ENCODE data around the gene ODF2. TPM values are rescaled to one million over a fixed set of nuclear protein-coding genes. Genes with fewer than 3 reads are reported as not detected.
A peak's percentile ranks its signal among the peaks of the same experiment; 100 is the strongest.
"Not testable (repeated sequence)": the region's sequence is repeated elsewhere in the genome, so short reads cannot be mapped to it uniquely, and the experiment has no call there.

The ODF2 gene
- polyA plus RNA-seq, 6 donors from 2014 or later = 11.2 to 29.9 (median 18.4) TPM

- peaks cover 0 to 15% of the 10 kb centered on the region in 2 donors for H3K36me3 Mint-ChIP-seq
- H3K4me1 Mint-ChIP-seq = peaks cover 10 to 16% (median 11%) of the 10 kb centered on the region in 3 donors
- no peaks in the 10 kb centered on the region for H3K9me3 Mint-ChIP-seq
- ATAC-seq (ENCODE audit: low read depth in 2 of 2) (no peak), DNase-seq (no peak)
- no peak overlapping the region for H3K4me3 Mint-ChIP-seq
- H3K27ac Mint-ChIP-seq = peak overlapping the region in 1 of 6 donors; percentile 29
- H3K27me3 Mint-ChIP-seq = no peaks in the 10 kb centered on the region
These were observed 43.1 kb downstream of the ODF2 start for GRCh38 chr9:128498911-128499310.

- DNase-seq = no peak
- peak overlapping the region in 2 of 6 donors; percentile 69 to 90 for H3K27ac Mint-ChIP-seq
- peaks cover 3 to 7% (median 5%) of the 10 kb centered on the region in 3 donors for H3K4me1 Mint-ChIP-seq
- peak overlapping the region in 1 of 8 donors; percentile 39 for H3K4me3 Mint-ChIP-seq
- H3K36me3 Mint-ChIP-seq = peaks cover 0 to 15% of the 10 kb centered on the region in 2 donors
- no peak for ATAC-seq (ENCODE audit: low read depth in 2 of 2)
- no peaks in the 10 kb centered on the region for H3K27me3 Mint-ChIP-seq
- no peaks in the 10 kb centered on the region for H3K9me3 Mint-ChIP-seq
These were observed 44.1 kb downstream of the ODF2 start for GRCh38 chr9:128499920-128500319.

DNA sequence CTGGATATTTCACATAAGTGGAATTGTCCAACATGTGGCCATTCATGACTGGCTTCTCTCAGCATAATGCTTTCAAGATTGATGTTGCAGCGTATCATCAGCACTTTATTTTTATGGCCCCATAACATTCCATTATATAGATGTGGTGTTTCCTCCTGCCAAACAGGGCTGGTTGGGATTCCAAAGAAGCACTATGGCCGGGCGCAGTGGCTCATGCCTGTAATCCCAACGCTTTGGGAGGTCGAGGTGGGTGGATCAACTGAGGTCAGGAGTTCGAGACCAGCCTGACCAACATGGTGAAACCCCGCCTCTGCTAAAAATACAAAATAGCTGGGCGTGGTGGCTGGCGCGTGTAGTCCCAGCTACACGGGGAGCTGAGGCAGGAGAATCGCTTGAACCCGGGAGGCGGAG, 47.6 kb downstream of the ODF2 start:
- H3K9me3 Mint-ChIP-seq; DNase-seq; ATAC-seq (ENCODE audit: low read depth in 2 of 2); H3K27me3 Mint-ChIP-seq: not testable (repeated sequence)
- peaks cover 0 to 18% (median 8%) of the 10 kb centered on the region in 3 donors for H3K4me1 Mint-ChIP-seq
- peaks cover 0 to 10% of the 10 kb centered on the region in 2 donors for H3K36me3 Mint-ChIP-seq
- H3K27ac Mint-ChIP-seq = peak overlapping the region in 2 of 6 donors; percentile 64 to 96
- H3K4me3 Mint-ChIP-seq = peak overlapping the region in 7 of 8 donors; percentile 8 to 99 (median 99)

GRCh38 chr9:128503870-128504269, 48.1 kb downstream of the ODF2 start:
- Mint-ChIP-seq H3K4me3 (peak overlapping the region; percentile 64 to 100 (median 99)), H3K27me3 (no peaks in the 10 kb centered on the region), H3K27ac (peak overlapping the region in 4 of 6 donors; percentile 37 to 96 (median 76)), H3K36me3 (peaks cover 0 to 10% of the 10 kb centered on the region in 2 donors), H3K9me3 (no peaks in the 10 kb centered on the region), H3K4me1 (peaks cover 0 to 22% (median 11%) of the 10 kb centered on the region in 3 donors)
- DNase-seq (no peak), ATAC-seq (ENCODE audit: low read depth in 2 of 2) (no peak)

GRCh38 chr9:128504485-128505413, 48.9 kb downstream of the ODF2 start, which contains the start of gene GLE1:
GLE1 (plus strand) TSS chr9:128504719; CDS start chr9:128504806, 87 bp downstream.
- peaks cover 4 to 29% (median 11%) of the 10 kb centered on the region in 3 donors for H3K4me1 Mint-ChIP-seq
- ATAC-seq (ENCODE audit: low read depth in 2 of 2) (peak; percentile 91 to 92), DNase-seq (peak; percentile 96)
- H3K9me3 Mint-ChIP-seq = no peaks in the 10 kb centered on the region
- H3K36me3 Mint-ChIP-seq = peaks cover 7 to 10% of the 10 kb centered on the region in 2 donors
- peak within 1 kb of the TSS; percentile 92 to 100 (median 99) for H3K4me3 Mint-ChIP-seq
- H3K27ac Mint-ChIP-seq = peak within 1 kb of the TSS; percentile 96 to 99 (median 98)
- H3K27me3 Mint-ChIP-seq = no peaks in the 10 kb centered on the region

- ATAC-seq (ENCODE audit: low read depth in 2 of 2) = no peak
- peak overlapping the region; percentile 96 to 99 (median 98) for H3K27ac Mint-ChIP-seq
- peaks cover 3 to 7% of the 10 kb centered on the region in 2 donors for H3K36me3 Mint-ChIP-seq
- peaks cover 4 to 29% (median 11%) of the 10 kb centered on the region in 3 donors for H3K4me1 Mint-ChIP-seq
- DNase-seq = no peak
- H3K9me3 Mint-ChIP-seq = no peaks in the 10 kb centered on the region
- peak overlapping the region; percentile 92 to 100 (median 99) for H3K4me3 Mint-ChIP-seq
- H3K27me3 Mint-ChIP-seq = no peaks in the 10 kb centered on the region
These were observed 49.6 kb downstream of the ODF2 start for GRCh38 chr9:128505414-128505765.

DNA sequence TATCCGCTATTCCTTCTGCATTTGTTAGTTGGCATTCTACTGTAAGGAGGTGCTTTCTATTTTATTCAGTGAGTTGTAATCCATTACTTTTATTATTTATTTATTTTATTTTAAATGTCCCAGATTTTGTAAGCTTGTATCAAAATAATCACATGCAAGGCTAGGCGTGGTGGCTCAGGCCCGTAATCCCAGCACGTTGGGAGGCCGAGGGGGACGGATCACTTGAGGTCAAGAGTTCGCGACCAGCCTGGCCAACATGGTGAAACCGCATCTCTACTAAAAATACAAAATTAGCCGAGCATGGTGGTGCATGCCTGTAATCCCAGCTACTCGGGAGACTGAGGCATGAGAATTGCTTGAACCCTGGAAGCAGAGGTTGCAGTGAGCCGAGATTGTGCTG, 50.1 kb downstream of the ODF2 start:
- not testable (repeated sequence) for H3K9me3 Mint-ChIP-seq; H3K27me3 Mint-ChIP-seq; ATAC-seq (ENCODE audit: low read depth in 2 of 2); DNase-seq; H3K36me3 Mint-ChIP-seq
- Mint-ChIP-seq H3K4me3 (peak overlapping the region; percentile 85 to 100 (median 99)), H3K27ac (peak overlapping the region in 1 of 6 donors; percentile 98), H3K4me1 (peaks cover 4 to 29% (median 11%) of the 10 kb centered on the region in 3 donors)

- H3K9me3 Mint-ChIP-seq = no peaks in the 10 kb centered on the region
- H3K27ac Mint-ChIP-seq = no peak overlapping the region
- peaks cover 13 to 16% of the 10 kb centered on the region in 2 donors for H3K36me3 Mint-ChIP-seq
- no peak overlapping the region for H3K4me3 Mint-ChIP-seq
- no peak for ATAC-seq (ENCODE audit: low read depth in 2 of 2)
- peaks cover 9 to 17% (median 11%) of the 10 kb centered on the region in 3 donors for H3K4me1 Mint-ChIP-seq
- DNase-seq = no peak
- H3K27me3 Mint-ChIP-seq = no peaks in the 10 kb centered on the region
These were observed 57.0 kb downstream of the ODF2 start for GRCh38 chr9:128512820-128513219.

GRCh38 chr9:128521956-128522355, 66.2 kb downstream of the ODF2 start:
- no peak for ATAC-seq (ENCODE audit: low read depth in 2 of 2)
- H3K27me3 Mint-ChIP-seq = no peaks in the 10 kb centered on the region
- DNase-seq = no peak
- H3K36me3 Mint-ChIP-seq = peaks cover 32 to 33% of the 10 kb centered on the region in 2 donors
- H3K4me3 Mint-ChIP-seq = no peak overlapping the region
- H3K4me1 Mint-ChIP-seq = peaks cover 0 to 7% (median 0%) of the 10 kb centered on the region in 3 donors
- peak overlapping the region in 1 of 6 donors; percentile 45 for H3K27ac Mint-ChIP-seq
- peaks cover 0 to 6% (median 2%) of the 10 kb centered on the region in 7 donors for H3K9me3 Mint-ChIP-seq

- ATAC-seq (ENCODE audit: low read depth in 2 of 2) (no peak), DNase-seq (no peak)
- Mint-ChIP-seq H3K4me3 (no peak overlapping the region), H3K9me3 (peaks cover 0 to 6% (median 2%) of the 10 kb centered on the region in 7 donors), H3K27me3 (no peaks in the 10 kb centered on the region), H3K36me3 (peaks cover 22% of the 10 kb centered on the region in 2 donors), H3K27ac (no peak overlapping the region), H3K4me1 (peaks cover 0 to 7% (median 0%) of the 10 kb centered on the region in 3 donors)
These were observed 67.6 kb downstream of the ODF2 start for GRCh38 chr9:128523199-128523925.

DNA sequence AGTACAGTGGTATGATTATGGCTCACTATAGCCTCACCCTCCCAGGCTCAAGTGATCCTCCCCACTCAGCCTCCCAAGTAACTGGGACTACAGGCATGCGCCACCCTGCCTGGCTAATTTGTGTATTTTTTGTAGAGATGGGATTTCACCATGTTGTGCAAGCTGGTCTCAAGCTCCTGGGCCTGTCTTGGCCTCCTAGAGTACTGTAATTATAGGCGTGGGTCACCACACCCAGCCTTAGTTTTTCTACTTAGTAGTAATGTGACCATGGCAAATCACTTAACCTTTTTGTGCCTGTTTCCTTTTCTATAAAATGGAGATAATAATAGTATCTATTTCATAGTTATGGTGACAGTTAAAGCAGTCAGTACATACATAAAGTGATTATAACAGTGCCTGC, 70.9 kb downstream of the ODF2 start:
- H3K27ac Mint-ChIP-seq = no peak overlapping the region
- no peaks in the 10 kb centered on the region for H3K9me3 Mint-ChIP-seq
- DNase-seq = no peak
- ATAC-seq (ENCODE audit: low read depth in 2 of 2) = no peak
- H3K27me3 Mint-ChIP-seq = no peaks in the 10 kb centered on the region
- H3K4me1 Mint-ChIP-seq = peaks cover 0 to 7% (median 0%) of the 10 kb centered on the region in 3 donors
- H3K4me3 Mint-ChIP-seq = no peak overlapping the region
- peaks cover 19 to 29% of the 10 kb centered on the region in 2 donors for H3K36me3 Mint-ChIP-seq

GRCh38 chr9:128528445-128529160, 72.8 kb downstream of the ODF2 start:
- no peaks in the 10 kb centered on the region for H3K9me3 Mint-ChIP-seq
- H3K27ac Mint-ChIP-seq = no peak overlapping the region
- DNase-seq = no peak
- peaks cover 14 to 16% of the 10 kb centered on the region in 2 donors for H3K36me3 Mint-ChIP-seq
- H3K4me3 Mint-ChIP-seq = no peak overlapping the region
- no peaks in the 10 kb centered on the region for H3K4me1 Mint-ChIP-seq
- no peaks in the 10 kb centered on the region for H3K27me3 Mint-ChIP-seq
- no peak for ATAC-seq (ENCODE audit: low read depth in 2 of 2)

DNA sequence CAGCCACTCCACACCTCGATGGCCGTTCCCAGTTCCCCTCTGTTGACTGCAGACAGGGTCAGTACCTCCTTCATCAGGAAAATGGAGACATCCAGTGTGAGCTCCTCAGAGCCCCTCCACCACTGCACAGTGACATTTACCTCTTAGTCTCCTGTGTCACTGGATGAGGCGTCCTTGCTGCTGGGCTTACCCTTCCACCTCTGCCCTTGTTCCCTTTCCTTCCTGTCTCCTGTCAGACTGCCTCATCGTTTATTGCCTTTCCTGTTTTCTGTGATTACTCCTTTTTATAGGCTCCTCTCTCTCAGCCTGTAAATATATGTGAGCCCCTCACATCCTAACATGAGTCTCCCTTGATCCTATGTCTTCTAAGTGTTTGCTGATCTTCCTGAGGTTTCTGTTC, 73.4 kb downstream of the ODF2 start:
- Mint-ChIP-seq H3K27me3 (no peaks in the 10 kb centered on the region), H3K36me3 (peaks cover 14 to 16% of the 10 kb centered on the region in 2 donors), H3K9me3 (no peaks in the 10 kb centered on the region), H3K4me3 (no peak overlapping the region), H3K4me1 (no peaks in the 10 kb centered on the region), H3K27ac (peak overlapping the region in 1 of 6 donors; percentile 81)
- no peak for DNase-seq
- no peak for ATAC-seq (ENCODE audit: low read depth in 2 of 2)
